Measurements from ENCODE around the gene SCNN1A.
"Not testable (repeated sequence)": the region's sequence is repeated elsewhere in the genome, so short reads cannot be mapped to it uniquely, and the experiment has no call there.

SCNN1A gene

GRCh38 chr12:6341417-6342139 lies 33.8 kb downstream of the SCNN1A start, which contains the start of gene TNFRSF1A:
Gene TNFRSF1A (minus strand): TSS chr12:6342076. CDS start chr12:6341814, 262 bp downstream.
- DNase-seq (ENCODE audit: insufficient read length) = no peak
- FAIRE-seq = no peak
- TF ChIP-seq POLR2AphosphoS5 (IDR thresholded peaks at IDR 0.05; ENCODE audit: low read depth, low read length) (no peak), TAF1 (IDR thresholded peaks at IDR 0.05; ENCODE audit: borderline replicate concordance, low read depth, low read length) (0 out of 2 replicates have a peak, but pooled peaks have one; percentile 24), POLR2A (IDR thresholded peaks at IDR 0.05; ENCODE audit: low read depth, low read length) (no peak)

GRCh38 chr12:6340745-6341416 lies 34.5 kb downstream of the SCNN1A start:
- no peak for DNase-seq (ENCODE audit: insufficient read length)
- no peak for TF ChIP-seq TAF1 (IDR thresholded peaks at IDR 0.05; ENCODE audit: borderline replicate concordance, low read depth, low read length)
- TF ChIP-seq POLR2A (IDR thresholded peaks at IDR 0.05; ENCODE audit: low read depth, low read length) = no peak
- no peak for TF ChIP-seq POLR2AphosphoS5 (IDR thresholded peaks at IDR 0.05; ENCODE audit: low read depth, low read length)
- no peak for FAIRE-seq

- no peak for TF ChIP-seq POLR2A (IDR thresholded peaks at IDR 0.05; ENCODE audit: low read depth, low read length)
- TF ChIP-seq POLR2AphosphoS5 (IDR thresholded peaks at IDR 0.05; ENCODE audit: low read depth, low read length) = no peak
- no peak for TF ChIP-seq TAF1 (IDR thresholded peaks at IDR 0.05; ENCODE audit: borderline replicate concordance, low read depth, low read length)
- DNase-seq (ENCODE audit: insufficient read length) = no peak
- FAIRE-seq = no peak
Measured at GRCh38 chr12:6340032-6340638, 35.2 kb downstream of the SCNN1A start.

GRCh38 chr12:6338955-6339354 lies 36.4 kb downstream of the SCNN1A start:
- TF ChIP-seq TAF1 (IDR thresholded peaks at IDR 0.05; ENCODE audit: borderline replicate concordance, low read depth, low read length) (no peak), POLR2A (IDR thresholded peaks at IDR 0.05; ENCODE audit: low read depth, low read length) (no peak), POLR2AphosphoS5 (IDR thresholded peaks at IDR 0.05; ENCODE audit: low read depth, low read length) (no peak)
- DNase-seq (ENCODE audit: insufficient read length) (no peak), FAIRE-seq (no peak)

- DNase-seq (ENCODE audit: insufficient read length); FAIRE-seq: not testable (repeated sequence)
Measured at GRCh38 chr12:6338536-6338935, 36.8 kb downstream of the SCNN1A start.

- no peak for FAIRE-seq
- no peak for DNase-seq (ENCODE audit: insufficient read length)
- TF ChIP-seq TAF1 (IDR thresholded peaks at IDR 0.05; ENCODE audit: borderline replicate concordance, low read depth, low read length) = no peak
- no peak for TF ChIP-seq POLR2A (IDR thresholded peaks at IDR 0.05; ENCODE audit: low read depth, low read length)
- no peak for TF ChIP-seq POLR2AphosphoS5 (IDR thresholded peaks at IDR 0.05; ENCODE audit: low read depth, low read length)
Measured at GRCh38 chr12:6337958-6338433, 37.4 kb downstream of the SCNN1A start.

- TF ChIP-seq POLR2AphosphoS5 (IDR thresholded peaks at IDR 0.05; ENCODE audit: low read depth, low read length) = no peak
- DNase-seq (ENCODE audit: insufficient read length) (no peak), FAIRE-seq (no peak)
Measured at GRCh38 chr12:6336889-6337853, 38.2 kb downstream of the SCNN1A start.

GRCh38 chr12:6336079-6336888 lies 39.1 kb downstream of the SCNN1A start:
- FAIRE-seq (peak; percentile 72), DNase-seq (ENCODE audit: insufficient read length) (no peak)
- TF ChIP-seq TAF1 (IDR thresholded peaks at IDR 0.05; ENCODE audit: borderline replicate concordance, low read depth, low read length) (no peak), POLR2A (IDR thresholded peaks at IDR 0.05; ENCODE audit: low read depth, low read length) (no peak), POLR2AphosphoS5 (IDR thresholded peaks at IDR 0.05; ENCODE audit: low read depth, low read length) (no peak)

- FAIRE-seq (peak; percentile 90), DNase-seq (ENCODE audit: insufficient read length) (peak; percentile 94)
- TF ChIP-seq TAF1 (IDR thresholded peaks at IDR 0.05; ENCODE audit: borderline replicate concordance, low read depth, low read length) (peak; percentile 45; the same call in 1 of the 2 replicates), POLR2A (IDR thresholded peaks at IDR 0.05; ENCODE audit: low read depth, low read length) (peak; percentile 50; the same call in 1 of the 2 replicates), POLR2AphosphoS5 (IDR thresholded peaks at IDR 0.05; ENCODE audit: low read depth, low read length) (no peak)
Measured at GRCh38 chr12:6335451-6336078, 39.8 kb downstream of the SCNN1A start.

- DNase-seq (ENCODE audit: insufficient read length) = no peak
- no peak for FAIRE-seq
- TF ChIP-seq POLR2A (IDR thresholded peaks at IDR 0.05; ENCODE audit: low read depth, low read length) = no peak
- no peak for TF ChIP-seq TAF1 (IDR thresholded peaks at IDR 0.05; ENCODE audit: borderline replicate concordance, low read depth, low read length)
- no peak for TF ChIP-seq POLR2AphosphoS5 (IDR thresholded peaks at IDR 0.05; ENCODE audit: low read depth, low read length)
Measured at GRCh38 chr12:6334940-6335450, 40.4 kb downstream of the SCNN1A start.

All from GM12892 (cell line).